Neural cell (in vitro differentiated cells): ENCODE measurements around the gene ANGPTL8. TPM values are rescaled to one million over a fixed set of nuclear protein-coding genes. Genes with fewer than 3 reads are reported as not detected.

Experiments
- H2AFZ ChIP-seq: fragments of 200-600, 300-800 bp; sonication (generic), shearing (Covaris generic); 2 replicates; pipeline ENCODE4 v1.6.0; 2014; ENCODE audit warnings: low read depth, mild to moderate bottlenecking, antibody characterized with exemption, low read length, moderate library complexity
- H3F3A ChIP-seq: fragments of 200-600 bp; shearing (Covaris generic); 2 replicates; pipeline ENCODE4 v1.6.1; 2016; ENCODE audit warnings: mild to moderate bottlenecking, moderate library complexity, mixed read lengths, antibody characterized with exemption, low read length; ENCODE audit not compliant: insufficient read depth, poor library complexity, severe bottlenecking
- H3K27ac ChIP-seq: fragments of 200-600, 300-800 bp; sonication (generic), shearing (Covaris generic); 2 replicates; pipeline ENCODE4 v1.5.1; 2014; ENCODE audit warnings: mild to moderate bottlenecking, low read length, moderate library complexity
- H3K27me3 ChIP-seq: fragments of 300-800, 200-600 bp; sonication (generic), shearing (Covaris generic); 2 replicates; pipeline ENCODE4 v1.6.0; 2014; ENCODE audit warnings: mild to moderate bottlenecking, low read depth, low read length, moderate library complexity; ENCODE audit not compliant: insufficient read depth
- H3K36me3 ChIP-seq: fragments of 300-800, 200-600 bp; sonication (generic), shearing (Covaris generic); 2 replicates; pipeline ENCODE4 v1.5.1; 2014; ENCODE audit warnings: mild to moderate bottlenecking, antibody characterized with exemption, low read length, moderate library complexity; ENCODE audit not compliant: insufficient read depth
- H3K4me2 ChIP-seq: fragments of 300-800, 200-600 bp; sonication (generic), shearing (Covaris generic); 2 replicates; pipeline ENCODE4 v1.6.0; 2014; ENCODE audit warnings: mild to moderate bottlenecking, low read length
- H3K4me3 ChIP-seq: fragments of 300-800, 200-600 bp; sonication (generic), shearing (Covaris generic); 2 replicates; pipeline ENCODE4 v1.5.1; 2014; ENCODE audit warnings: mild to moderate bottlenecking, low read length, moderate library complexity
- H3K79me2 ChIP-seq: fragments of 200-600 bp; shearing (Covaris generic); replicated peaks from 2 replicates; pipeline ENCODE4 v1.6.0; 2014; ENCODE audit warnings: mild to moderate bottlenecking, low read length, moderate library complexity; ENCODE audit not compliant: insufficient read depth
- H3K9ac ChIP-seq: fragments of 300-800, 200-600 bp; sonication (generic), shearing (Covaris generic); 2 replicates; pipeline ENCODE4 v1.6.1; 2016; ENCODE audit warnings: mild to moderate bottlenecking, low read length, mixed read lengths
- H3K9me2 ChIP-seq: fragments of 200-600 bp; shearing (Covaris generic); 2 replicates; pipeline ENCODE4 v1.6.1; 2016; ENCODE audit warnings: mild to moderate bottlenecking, low read length, mixed read lengths; ENCODE audit not compliant: insufficient read depth
- H3K9me3 ChIP-seq: fragments of 200-600, 300-800 bp; sonication (generic), shearing (Covaris generic); 2 replicates; pipeline ENCODE4 v1.6.1; 2016; ENCODE audit warnings: mild to moderate bottlenecking, mixed run types, low read length, moderate library complexity, mixed read lengths
- H4K20me1 ChIP-seq: fragments of 200-600 bp; shearing (Covaris generic); 2 replicates; pipeline ENCODE4 v1.6.1; 2016; ENCODE audit warnings: mild to moderate bottlenecking, mixed run types; ENCODE audit not compliant: insufficient read depth
- CTCF ChIP-seq: fragments of 450-650 bp; IDR thresholded peaks from 2 replicates; pipeline ENCODE4 v1.5.1; 2014; ENCODE audit warnings: antibody characterized with exemption, mild to moderate bottlenecking, moderate library complexity; ENCODE audit not compliant: poor library complexity, severe bottlenecking
- EP300 ChIP-seq: fragments of 450-650 bp; conservative IDR thresholded peaks from 2 replicates; pipeline ENCODE4 v1.6.1; 2014; ENCODE audit warnings: antibody characterized with exemption, mild to moderate bottlenecking, moderate library complexity; ENCODE audit not compliant: poor library complexity, severe bottlenecking
- EZH2 ChIP-seq: fragments of 200-600, 300-800 bp; shearing (Covaris generic), sonication (generic); IDR thresholded peaks from 2 replicates; pipeline ENCODE4 v1.6.1; 2014; ENCODE audit warnings: antibody characterized with exemption, low read length, borderline replicate concordance, mild to moderate bottlenecking; ENCODE audit not compliant: insufficient read depth, poor library complexity, severe bottlenecking
- MXI1 ChIP-seq: fragments of 450-650 bp; conservative IDR thresholded peaks from 2 replicates; pipeline ENCODE4 v1.6.1; 2014; ENCODE audit warnings: antibody characterized with exemption, mild to moderate bottlenecking; ENCODE audit not compliant: poor library complexity, severe bottlenecking
- POLR2AphosphoS5 ChIP-seq: IDR thresholded peaks from 2 replicates; pipeline ENCODE4 v1.6.1; 2012
- RAD21 ChIP-seq: fragments of 450-650 bp; conservative IDR thresholded peaks from 2 replicates; pipeline ENCODE4 v1.6.1; 2014; ENCODE audit warnings: antibody characterized with exemption, mild to moderate bottlenecking, moderate library complexity
- REST ChIP-seq: IDR thresholded peaks from 2 replicates; pipeline ENCODE4 v1.6.1; 2012; ENCODE audit warnings: borderline replicate concordance
- SMC3 ChIP-seq: fragments of 450-650 bp; conservative IDR thresholded peaks from 2 replicates; pipeline ENCODE4 v1.6.1; 2014; ENCODE audit warnings: antibody characterized with exemption, mild to moderate bottlenecking, moderate library complexity; ENCODE audit not compliant: poor library complexity
- TAF1 ChIP-seq: IDR thresholded peaks from 2 replicates; pipeline ENCODE4 v1.6.1; 2012; ENCODE audit warnings: low read depth
- polyA plus RNA-seq: library from polyadenylated mRNA; depleted of rRNA; stranded (reverse); fragments of >200 nt; gene quantifications from 2 replicates; pipeline ENCODE4 v1.2.3, GENCODE V29; 2014

ANGPTL8 gene
- polyA plus RNA-seq, 1 donor from 2014 or later = not detected

- no peaks in the 10 kb centered on the region for H3K27me3 ChIP-seq
- H2AFZ ChIP-seq = no peak overlapping the region
- no peak overlapping the region for H3K27ac ChIP-seq
- H3F3A ChIP-seq = no peaks in the 10 kb centered on the region
- no peak overlapping the region for H3K4me2 ChIP-seq
- no peaks in the 10 kb centered on the region for H3K79me2 ChIP-seq
- H3K36me3 ChIP-seq = no peaks in the 10 kb centered on the region
- no peaks in the 10 kb centered on the region for H3K9me2 ChIP-seq
- no peak for TF ChIP-seq EP300
- no peak for TF ChIP-seq CTCF
- no peak for TF ChIP-seq RAD21
- TF ChIP-seq MXI1 = no peak
- no peak for TF ChIP-seq SMC3
- no peak for TF ChIP-seq REST
- no peak for TF ChIP-seq EZH2
- TF ChIP-seq TAF1 = no peak
- TF ChIP-seq POLR2AphosphoS5 = no peak
- H3K9me3 ChIP-seq = peaks cover 6% of the 10 kb centered on the region
- H3K9ac ChIP-seq = no peak overlapping the region
- no peaks in the 10 kb centered on the region for H4K20me1 ChIP-seq
- no peak overlapping the region for H3K4me3 ChIP-seq
Measured at GRCh38 chr19:11225172-11225571, 14.2 kb upstream of the ANGPTL8 start.

GRCh38 chr19:11225815-11226214 is 13.6 kb upstream of the ANGPTL8 start:
- Histone ChIP-seq H3K9me3 (peaks cover 4% of the 10 kb centered on the region), H3K27ac (no peak overlapping the region), H3K4me2 (no peak overlapping the region), H3K9me2 (no peaks in the 10 kb centered on the region), H3K9ac (no peak overlapping the region), H4K20me1 (no peaks in the 10 kb centered on the region), H3K4me3 (no peak overlapping the region), H3F3A (no peaks in the 10 kb centered on the region), H3K79me2 (no peaks in the 10 kb centered on the region), H2AFZ (no peak overlapping the region), H3K36me3 (no peaks in the 10 kb centered on the region), H3K27me3 (no peaks in the 10 kb centered on the region)
- TF ChIP-seq REST (no peak), EP300 (no peak), TAF1 (no peak), SMC3 (no peak), MXI1 (no peak), POLR2AphosphoS5 (no peak), RAD21 (no peak), EZH2 (no peak), CTCF (no peak)
